Activated CD8-positive, alpha-beta memory T cell treated with anti-CD3 and anti-CD28 coated beads, Interleukin-2, amount 50 U/mL, for 1 hour (primary cell): Measurements from ENCODE around the gene ZNF385D.
"Not testable (repeated sequence)": the region's sequence is repeated elsewhere in the genome, so short reads cannot be mapped to it uniquely, and the experiment has no call there.

Experiments
- DNase-seq: peaks from one replicate; pipeline ENCODE4 v3.0.0-alpha.2; 2020; ENCODE audit errors: extremely low read depth

Gene ZNF385D

DNA sequence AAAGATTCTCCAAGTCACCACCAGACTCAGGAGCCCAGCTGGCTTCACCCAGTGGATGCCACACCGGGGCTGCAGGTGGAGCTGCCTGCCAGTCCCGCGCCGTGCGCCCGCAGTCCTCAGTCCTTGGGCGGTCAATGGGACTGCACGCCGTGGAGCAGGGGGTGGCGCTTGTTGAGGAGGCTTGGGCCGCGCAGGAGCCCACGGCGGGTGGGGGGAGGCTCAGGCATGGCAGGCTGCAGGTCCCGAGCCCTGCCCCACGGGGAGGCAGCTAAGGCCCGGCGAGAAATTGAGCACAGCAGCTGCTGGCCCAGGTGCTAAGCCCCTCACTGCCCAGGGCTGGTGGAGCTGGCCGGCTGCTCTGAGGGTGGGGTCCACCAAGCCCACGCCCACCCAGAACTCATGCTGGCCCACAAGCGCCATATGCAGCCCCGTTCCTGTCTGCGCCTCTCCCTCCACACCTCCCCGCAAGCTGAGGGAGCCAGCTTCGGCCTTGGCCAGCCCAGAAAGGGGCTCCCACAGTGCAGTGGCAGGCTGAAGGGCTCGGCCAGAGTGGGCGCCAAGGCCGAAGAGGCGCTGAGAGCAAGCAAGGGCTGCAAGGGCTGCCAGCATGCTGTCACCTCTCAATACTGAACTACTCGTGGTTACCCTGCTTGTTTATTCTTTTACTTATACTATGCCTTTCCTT, 363.7 kb downstream of the ZNF385D start:
- not testable (repeated sequence) for DNase-seq

DNA sequence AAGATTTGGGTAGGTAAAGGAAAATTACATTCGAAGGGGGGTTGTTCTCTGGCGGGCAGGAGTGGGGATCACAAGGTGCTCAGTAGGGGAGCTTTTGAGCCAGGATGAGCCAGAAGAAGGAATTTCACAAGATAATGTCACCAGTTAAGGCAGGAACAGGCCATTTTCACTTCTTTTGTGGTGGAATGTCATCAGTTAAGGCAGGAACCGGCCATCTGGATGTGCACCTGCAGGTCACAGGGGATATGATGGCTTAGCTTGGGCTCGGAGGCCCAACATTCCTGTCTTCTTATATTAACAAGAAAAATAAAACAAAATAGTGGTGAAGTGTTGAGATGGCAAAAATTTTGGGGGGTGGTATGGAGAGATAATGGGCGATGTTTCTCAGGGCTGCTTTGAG, 373.0 kb downstream of the ZNF385D start:
- DNase-seq = not testable (repeated sequence)

DNA sequence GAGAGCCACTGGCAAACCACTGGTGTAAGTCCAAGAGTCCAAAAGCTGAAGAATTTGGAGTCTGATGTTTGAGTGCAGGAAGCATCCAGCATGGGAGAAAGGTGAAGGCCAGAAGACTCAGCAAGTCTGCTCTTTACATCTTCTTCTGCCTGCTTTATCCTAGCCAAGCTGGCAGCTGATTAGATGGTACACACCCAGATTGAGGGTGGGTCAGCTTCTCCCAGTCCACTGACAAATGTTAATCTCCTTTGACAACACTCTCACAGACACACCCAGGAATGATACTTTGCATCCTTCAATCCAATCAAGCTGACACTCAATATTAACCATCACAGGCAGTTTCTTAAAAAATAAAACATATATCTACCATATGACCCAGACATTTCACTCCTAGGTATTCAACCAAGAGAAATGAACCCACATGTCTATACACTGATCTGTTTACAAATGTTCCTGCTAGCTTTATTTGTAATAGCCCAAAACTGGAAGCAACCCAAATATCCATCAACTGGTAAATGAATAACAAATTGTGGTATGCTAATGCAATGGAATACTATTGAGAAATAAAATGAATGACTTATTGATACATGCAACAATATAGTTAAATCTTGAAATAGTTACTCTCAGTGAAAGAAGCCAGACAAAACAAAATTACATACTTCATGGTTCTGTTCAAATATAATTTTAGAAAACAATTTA, 373.8 kb downstream of the ZNF385D start:
- no peak for DNase-seq

DNA sequence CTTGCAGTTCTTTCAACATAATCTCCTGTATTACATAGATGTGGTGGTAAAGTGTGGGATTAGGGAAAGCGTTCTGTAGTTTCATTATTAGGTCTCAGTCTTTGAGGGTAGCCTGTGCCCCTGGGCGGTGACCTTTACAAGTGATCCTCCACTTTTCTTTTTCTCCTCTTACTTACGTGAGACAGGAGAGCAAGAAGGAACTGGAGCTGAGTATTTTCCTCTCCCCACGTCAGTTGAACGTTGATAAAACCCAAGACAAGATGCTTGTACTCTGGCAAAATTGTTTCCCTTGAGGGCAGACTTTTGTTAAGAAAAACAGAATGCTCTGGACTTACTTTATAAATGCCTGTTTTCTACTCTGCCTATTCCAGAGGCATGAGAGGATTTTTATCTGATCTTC, 378.7 kb downstream of the ZNF385D start:
- no peak for DNase-seq
